GM04503 (cell line): Measurements from ENCODE around the gene CRB1.

Experiments used
- DNase-seq: peaks from one replicate; pipeline ENCODE4 v3.0.0-alpha.2; 2012; ENCODE audit warnings: low read depth

The CRB1 gene

DNA sequence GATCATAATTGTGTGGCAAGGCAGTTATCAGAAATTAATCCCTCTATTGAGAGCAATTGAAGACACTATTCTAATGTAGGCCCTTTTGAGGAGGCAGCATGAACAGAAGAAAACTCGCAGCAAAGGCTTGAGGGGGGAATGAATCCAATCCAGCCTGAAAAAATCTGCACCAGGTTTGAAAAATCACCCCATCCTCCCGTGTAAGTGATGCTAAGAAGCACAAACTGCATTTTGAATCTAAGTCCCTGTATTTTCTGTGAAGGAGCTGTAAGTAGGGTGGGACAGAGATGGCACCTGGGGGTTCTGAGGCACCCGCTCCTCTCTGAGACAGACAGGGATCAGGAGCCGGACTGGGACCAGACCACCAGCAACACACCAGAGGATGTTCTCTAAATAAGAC is at the start of gene CRB1:
CRB1 (plus strand) TSS at position 241 of the 400 bp plus-strand sequence. CDS start 161 bp downstream, outside the sequence.
- DNase-seq: peak; percentile 0

DNA sequence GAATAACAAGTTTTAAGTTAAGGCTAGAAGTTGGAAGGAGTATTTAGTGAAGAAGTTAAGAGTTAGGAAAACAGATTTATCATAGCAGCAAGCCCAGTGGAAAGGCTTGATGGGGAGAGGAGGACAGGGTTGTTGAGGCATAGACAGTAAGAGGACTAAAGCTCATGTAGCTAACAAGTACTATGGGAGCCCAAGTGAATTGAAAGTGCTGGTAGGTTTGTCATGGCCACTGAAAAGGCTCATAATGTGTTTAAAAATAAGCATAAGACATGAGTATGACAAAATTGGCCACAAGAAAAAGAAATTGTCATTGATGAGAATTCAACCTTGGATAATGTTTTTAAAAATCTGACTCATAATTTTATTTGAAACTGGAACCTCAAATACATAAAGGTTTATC is 49.2 kb upstream of the CRB1 start:
- no peak for DNase-seq

DNA sequence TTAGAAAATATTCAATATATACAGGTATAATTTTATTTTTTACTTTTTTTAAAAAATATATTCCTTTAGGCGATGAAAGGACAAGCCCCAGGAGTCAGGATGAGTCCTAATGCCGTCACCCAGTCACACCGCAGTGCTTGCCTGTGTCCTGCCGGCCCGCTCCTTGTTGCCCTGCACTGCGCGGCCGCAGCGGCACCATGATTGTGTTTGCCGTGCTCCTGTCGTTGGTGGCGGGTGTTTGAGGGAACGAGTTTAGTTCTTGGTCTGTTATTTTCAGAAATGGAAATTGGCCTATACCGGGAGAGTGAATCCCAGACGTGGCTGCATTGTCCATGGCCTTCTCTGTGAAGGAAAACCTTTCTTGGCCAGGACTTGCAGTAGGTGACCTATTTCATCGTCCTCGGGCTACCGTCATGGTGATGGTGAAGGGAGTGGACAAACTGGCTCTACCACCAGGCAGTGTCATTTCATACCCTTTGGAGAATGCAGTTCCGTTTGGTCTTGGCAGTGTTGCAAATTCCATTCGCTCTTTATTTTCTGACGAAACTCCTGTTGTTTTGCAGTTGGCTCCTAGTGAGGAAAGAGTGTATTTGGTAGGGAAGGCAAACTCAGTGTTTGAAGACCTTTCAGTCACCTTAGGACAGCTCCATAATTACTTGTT is 45.9 kb upstream of the CRB1 start:
- DNase-seq: no peak

DNA sequence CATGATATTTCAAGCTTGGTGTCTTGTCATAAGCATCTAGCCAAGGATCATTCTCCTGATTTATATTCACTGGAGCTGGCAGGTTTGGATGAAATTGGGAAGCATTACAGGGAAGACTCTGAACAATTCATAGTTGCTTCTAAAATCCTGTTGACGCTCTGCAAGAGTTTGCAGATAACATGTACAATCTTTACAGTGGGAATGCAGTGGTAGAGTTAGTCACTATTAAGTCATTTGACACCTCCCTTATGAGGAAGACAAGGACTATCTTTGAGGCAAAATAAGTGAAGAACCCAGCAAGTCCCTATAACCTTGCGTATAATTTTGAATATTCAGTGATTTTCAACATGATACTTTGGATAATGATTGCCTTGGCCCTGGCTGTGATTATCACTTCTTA is 45.3 kb upstream of the CRB1 start:
- DNase-seq: no peak

DNA sequence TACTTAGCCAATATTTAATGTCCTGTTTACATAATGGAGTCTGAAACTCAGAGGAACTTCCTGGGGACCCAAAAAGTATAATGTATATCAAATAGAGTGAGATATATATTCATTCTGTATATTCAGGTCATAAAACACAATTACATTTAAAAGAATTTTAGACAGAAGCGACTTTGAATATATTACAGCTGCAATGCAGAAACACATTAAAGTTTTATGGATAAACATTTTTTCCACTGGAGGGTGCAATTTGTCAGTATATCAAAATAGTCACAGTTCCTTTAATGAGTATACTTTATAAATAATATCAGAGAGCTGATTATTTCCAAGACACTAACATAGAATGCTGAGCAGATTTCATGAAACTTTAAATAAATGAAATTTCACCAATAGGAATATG is 43.9 kb upstream of the CRB1 start:
- no peak for DNase-seq

DNA sequence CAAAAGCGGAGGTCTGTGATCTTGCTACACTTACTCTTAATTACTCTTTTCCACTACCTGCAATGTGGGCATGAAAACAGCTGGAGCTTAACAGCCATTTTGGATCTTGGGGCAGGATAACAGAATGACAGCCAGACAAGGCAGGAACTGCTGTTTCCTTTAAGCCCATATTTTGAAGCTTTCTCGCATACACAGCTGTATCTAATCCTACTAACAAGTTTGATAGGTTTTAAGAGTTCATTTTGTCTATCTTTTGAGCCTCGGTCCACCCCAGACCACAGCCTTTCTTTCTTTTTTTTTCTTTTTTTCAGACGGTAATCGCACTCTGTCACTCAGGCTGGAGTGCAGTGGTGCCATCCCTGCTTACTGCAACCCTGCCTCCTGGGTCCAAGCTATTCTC is 42.4 kb upstream of the CRB1 start:
- no peak for DNase-seq

DNA sequence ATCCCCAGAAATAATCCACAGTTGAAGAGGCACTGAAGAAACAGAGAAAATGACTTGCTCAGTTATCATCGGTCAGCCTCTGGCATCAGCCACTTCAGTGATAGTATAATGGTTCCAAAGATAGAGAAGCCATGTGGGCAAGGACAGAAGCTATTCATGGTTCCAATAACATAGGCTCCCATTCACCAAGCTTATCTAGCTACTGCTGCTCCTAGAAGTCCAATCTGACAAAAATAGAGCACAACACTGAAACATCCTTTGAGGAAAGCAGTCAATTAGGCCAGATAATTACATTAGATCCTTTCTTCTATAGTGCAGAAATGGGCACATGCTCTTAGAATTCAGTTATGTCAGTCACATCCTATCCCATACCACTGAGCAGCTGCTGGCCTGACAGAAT is 33.5 kb upstream of the CRB1 start:
- DNase-seq: no peak

DNA sequence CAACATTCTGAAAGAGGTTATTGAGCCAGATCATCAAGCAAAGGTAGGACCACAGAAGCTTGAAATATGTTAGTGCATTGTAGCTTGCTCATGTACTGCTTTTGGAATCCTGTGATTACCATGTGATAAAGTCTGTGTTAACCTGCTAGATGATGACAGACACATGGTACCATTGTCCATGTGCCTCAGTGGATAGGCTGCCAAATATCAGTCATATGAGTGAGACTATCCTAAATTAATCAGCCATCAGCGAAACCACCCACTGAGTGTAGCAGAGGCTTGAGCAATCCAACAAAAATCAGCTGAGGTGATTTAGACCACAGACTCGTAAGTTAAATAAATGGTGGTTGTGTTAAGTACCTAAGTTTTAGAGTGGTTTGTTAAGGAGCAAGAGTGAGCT is 32.7 kb upstream of the CRB1 start:
- DNase-seq: no peak

DNA sequence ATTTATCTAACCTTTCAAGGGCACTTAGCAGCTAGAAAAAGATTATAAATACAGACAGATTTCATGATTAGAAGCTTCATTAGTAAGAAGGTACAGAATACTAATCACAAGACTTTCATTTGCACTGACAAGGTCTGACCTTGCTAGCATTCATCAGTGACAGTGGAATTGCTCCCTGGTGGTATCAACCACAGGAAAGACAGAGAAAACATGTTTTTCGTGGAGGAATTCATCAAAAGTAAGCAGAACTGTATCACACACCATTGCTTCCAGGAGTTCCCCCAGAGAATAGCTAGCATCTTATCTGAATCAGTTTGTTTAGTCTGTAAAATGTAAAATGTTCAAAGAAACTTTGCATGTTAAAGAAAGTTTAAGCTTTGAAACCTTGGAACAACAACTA is 20.6 kb upstream of the CRB1 start:
- DNase-seq: no peak

DNA sequence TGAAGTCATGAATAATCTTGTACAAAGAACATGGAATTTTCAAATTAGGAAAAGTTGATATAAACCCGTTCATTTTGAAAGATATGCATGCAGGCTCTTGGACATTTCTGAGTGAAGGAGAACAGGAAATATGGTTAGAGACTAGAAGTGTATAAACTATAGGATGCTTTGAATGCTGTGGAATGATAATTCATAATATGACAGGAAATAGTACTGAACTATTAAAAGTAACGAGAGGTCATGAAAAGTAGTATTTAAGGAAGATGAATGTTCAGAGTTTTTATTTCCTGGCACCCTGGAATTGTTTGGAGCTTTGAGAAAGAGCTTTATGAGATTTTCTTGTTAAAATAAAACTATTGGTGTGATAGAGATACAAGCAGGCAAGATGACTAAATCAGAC is 18.7 kb upstream of the CRB1 start:
- no peak for DNase-seq

DNA sequence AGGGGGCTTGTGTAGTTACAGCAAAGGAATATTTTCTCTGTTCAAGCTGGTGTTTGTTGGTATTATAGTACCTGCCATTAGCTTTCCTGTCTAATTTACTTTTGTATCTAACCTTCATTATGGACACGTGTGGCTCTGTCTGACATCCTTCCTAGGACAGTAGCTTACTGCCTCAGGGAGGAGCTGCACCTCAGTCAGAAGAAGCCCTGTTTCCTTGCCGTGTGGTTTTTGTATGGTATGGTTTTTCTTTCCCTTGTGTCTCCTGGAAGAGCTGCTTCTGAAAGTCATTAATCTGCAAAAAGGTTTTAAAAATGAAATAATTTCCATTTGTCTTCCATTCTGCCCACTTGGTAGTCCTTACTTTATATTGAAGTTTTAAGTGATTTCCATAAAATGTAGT is 17.4 kb upstream of the CRB1 start:
- DNase-seq: no peak

DNA sequence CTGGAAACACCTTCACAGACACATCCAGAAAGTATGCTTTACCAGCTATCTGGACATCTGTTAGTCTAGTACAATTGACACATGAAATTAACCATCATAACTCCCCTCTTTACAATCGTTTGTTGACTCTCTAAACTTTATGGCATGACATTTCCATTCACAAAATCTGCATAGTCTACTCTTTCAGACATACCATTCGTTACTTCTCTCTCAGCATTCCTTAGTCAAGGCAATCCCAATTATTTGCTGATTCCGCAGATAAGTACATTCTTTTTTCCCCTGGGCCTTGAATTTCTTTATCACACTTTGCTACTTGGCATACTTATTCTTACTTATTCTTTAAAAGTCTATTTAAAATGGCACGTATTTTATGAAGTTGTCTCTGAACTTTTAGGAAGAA is 15.1 kb upstream of the CRB1 start:
- no peak for DNase-seq

DNA sequence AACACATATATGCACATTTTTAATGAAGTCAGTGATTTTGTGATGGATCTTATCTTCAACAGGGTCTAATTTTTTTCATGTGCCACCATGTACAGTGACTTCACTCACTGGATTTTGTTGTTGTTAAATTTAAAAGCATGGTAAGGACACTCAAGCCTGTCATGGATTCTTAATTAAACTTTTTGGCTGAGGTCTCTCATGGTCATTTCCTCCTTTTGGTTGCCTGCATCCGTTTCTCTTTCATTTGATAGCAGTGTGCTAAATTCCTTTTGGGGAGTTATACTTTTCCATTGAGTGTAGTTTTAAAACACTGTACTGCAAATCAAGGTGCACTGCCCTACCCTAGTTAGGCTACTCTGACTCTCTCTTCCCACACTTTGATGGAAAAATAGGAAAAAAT is 13.2 kb upstream of the CRB1 start:
- no peak for DNase-seq

DNA sequence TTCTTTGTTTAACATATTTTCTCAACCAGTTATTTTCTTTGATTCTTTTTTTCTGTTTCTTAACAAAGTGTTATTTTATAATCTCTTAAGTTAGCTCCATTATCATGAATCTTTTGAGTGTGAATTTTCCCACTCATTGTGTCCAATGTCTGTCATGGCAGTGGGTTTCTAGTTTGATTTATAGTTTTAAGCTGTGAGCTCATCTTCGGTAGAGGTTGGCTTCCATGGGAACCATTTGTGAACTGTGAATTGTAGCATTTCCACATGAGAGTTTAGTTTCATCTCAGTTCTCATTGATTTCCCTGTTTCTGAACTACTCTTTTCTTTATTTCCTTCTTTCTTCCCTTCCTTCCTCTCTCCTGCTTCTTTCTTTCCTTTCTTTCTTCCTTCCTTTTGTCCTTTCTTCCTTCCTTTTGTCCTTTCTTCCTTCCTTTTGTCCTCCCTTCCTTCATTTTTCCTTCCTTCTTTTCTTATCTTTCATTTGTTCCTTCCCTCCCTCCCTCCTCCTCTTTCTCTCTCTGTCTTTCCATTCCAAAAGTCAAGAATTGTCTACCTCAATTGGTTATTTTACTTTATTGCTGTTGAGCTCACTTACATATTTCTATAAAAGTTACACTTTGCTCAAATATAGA is 3.0 kb upstream of the CRB1 start:
- no peak for DNase-seq

DNA sequence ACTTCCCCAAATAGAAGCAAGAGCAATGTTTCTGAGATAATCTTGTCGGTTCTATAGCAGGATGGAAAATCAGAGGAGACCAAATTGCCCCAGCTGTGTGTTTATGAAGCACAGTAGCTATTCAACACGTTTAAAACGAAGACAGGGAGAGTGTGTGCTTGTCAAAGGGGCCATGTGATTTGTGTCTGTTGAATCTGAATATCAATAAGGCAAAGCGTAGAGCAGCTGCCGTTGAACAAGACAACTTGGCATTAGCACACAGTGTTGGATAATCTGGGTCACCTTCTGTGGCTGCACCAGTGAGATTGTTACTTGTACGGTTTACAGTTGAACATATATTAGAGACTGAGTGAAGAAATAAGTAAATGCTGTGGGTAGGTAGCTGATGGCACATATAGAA is 1.0 kb downstream of the CRB1 start:
- no peak for DNase-seq

DNA sequence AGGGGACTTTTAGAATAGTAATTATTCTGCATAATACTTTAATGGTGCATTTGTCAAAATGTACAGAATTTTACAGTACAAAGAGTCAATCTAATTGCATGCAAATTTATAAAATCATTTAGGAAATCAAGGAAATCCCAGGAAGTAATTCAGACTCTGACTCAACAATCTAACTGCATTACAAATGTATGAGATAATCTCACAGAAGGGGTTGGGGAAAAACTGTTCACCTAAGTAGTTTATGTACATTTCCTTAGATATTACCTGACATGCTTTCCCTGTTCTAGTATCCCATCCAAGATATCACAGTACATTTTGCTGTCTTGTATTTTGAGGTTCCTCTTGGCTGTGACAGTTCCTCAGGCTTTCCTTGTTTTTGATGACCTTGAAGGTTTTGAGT is 4.7 kb downstream of the CRB1 start:
- no peak for DNase-seq

DNA sequence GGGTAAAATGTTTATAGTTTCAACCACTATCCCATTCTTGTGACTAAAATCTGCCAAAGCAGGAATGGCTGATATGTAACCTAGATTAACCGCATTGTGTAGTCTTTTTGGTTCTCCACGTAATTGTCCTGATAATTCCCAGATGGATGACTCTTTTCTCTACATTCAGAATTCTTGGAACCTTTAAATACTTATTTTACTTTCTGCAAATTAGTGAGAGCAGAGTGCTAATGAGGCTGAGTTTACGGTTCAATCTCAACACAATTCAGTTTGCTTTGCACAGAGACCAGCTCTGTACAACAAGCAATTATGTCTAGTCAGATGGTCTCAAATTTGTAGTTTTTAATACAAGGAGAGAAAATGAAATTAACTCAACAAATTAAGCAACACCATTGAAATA is 9.1 kb downstream of the CRB1 start:
- DNase-seq: no peak

DNA sequence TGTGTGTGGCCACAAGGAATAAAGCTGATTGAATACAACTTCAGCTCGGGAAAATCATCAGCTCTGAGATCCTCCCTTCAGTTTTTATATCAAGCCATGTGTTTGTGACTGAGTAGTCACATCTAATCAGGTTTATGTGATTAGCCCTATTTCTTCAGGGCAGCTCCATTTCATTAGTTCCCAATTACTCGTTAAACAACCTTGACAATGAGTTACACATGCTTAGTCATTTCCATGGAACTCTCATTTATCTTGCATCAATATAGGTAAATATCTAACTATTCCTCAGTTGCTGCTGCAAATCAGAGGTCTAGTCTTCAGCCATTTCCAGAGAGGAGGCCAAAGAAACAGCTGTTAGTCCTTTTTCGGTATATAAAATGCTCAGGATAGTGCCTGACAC is 16.3 kb downstream of the CRB1 start:
- no peak for DNase-seq

DNA sequence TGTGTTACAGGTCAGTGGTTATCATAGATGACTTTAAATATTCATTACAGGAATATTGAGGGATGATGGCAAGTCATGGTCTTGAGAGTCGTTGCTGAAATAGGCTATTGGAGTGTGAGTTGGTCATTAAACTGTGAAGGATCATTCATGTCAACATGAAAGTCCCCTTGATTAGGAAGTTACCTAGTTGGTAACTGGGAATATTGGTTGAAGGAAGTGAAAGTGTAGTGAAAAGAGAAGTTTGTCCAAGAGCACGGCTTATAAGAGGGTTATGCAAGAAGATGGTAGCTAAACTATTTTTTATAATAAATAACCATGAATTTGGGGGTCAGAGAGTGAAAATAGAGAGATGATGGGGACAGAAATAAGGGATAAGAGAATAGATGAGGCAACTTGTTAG is 16.9 kb downstream of the CRB1 start:
- no peak for DNase-seq

DNA sequence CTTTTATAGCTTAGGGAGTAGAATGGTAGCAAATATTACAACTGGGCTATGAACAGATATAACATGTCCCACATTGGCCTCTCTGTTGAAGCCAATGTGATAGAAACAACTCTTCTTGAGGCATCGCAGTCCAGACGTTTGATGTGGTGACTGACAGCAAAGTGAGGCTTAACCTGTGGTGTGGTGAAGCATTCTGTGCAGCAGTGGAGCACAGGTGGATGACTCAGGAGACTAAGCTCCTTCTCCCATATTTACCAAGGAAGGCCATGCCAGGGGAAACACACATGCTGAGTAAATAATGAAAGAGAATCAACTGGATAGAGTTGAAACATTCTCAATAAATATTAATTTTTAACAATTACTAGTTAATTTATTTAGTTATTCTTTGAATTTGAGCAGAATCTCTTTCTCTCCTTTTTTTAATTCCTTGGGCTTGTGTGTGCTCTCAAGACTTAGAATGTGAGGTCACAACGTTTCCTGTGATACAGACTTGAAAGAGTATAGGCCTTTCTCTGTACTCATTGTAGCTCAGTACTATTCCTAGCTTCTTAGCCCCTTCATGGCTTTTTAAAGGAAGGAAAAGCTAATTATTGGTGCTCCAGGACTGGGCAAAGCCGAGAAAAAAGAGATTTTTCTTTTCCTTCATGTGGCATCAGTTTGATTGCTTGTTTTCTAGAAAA is 17.6 kb downstream of the CRB1 start:
- no peak for DNase-seq

DNA sequence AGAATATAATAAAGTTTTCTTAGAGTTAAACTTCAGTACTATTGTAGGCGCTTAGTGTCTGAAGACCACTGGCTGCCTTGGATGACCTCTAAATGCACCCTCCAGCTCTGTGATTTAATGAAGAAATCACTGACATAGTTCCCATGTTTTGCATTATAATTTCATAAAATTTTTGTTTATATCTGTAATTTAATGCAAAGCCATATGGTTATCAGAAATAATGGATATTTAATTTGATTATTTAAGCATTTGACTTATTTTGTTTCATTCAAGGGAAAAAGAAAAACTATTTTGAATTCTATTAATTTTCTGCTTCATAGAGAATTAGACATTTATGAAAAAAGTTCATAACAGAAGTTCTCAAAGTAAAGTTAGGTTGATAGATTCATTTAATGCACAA is 18.6 kb downstream of the CRB1 start:
- DNase-seq: no peak

DNA sequence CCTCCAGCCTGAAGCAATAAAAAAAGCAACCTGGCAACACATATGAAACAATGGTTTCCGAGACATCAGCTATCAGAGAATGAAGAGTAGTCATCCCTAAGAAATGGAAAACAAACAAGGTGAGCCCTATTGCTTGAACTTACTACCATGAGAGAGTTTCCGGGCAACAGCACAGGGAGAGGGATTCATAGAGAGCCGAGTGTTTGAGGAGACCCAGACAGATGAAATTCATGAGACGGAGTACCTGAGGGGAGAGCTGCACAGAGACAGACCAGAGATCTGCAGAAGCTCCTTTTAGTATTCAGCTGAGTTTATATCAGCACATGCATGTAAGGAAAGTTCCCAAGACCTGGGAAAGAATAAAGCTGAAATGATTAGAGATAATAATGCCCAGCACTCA is 19.8 kb downstream of the CRB1 start:
- no peak for DNase-seq

DNA sequence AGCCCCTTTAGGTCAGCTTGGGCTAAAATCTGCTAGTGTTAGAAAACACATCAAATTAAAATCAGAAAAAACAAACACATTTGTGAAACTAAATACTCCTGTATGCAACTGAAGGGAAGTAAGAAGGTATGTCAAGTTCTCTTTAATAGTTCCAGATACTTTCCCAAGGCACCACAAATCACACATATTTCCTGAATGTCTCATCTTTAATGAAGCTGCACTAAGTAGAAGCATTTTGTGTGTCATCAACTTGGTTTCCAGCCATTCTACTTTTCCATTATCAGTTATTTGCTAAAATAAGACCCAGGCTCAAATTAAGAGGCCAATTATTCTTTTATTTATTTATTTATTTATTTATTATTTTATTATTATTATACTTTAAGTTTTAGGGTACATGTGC is 34.7 kb downstream of the CRB1 start:
- peak; percentile 34 for DNase-seq

DNA sequence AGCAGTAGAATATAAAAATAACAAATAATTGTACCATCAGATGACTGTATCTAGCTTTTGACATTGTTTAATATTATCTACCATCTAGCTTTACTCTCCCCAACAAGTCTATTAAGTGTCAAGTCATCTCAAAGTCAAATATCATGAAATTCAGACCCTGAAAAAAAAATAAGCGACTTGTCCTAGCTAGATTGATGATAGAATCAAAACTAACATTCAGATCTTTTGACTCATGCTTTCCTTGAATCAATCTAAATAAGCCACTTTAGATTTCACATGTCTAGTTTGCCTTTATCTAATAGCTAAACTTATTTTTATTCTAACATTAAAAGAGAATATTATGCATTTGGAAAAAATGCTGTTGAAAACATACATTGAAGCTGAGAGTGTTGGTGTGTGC is 35.4 kb downstream of the CRB1 start:
- DNase-seq: no peak
